Activated T-helper 2 cell treated with anti-CD3 and anti-CD28 coated beads, Interferon-gamma antibody, Interleukin-2, Interleukin-4, amounts not matched to agents 10 μg/mL and 5 μg/mL and 100 μg/mL, durations not matched to agents 14 hours and 24 hours and 36 hours (primary cell): ENCODE measurements around the gene GPR15LG. TPM values are rescaled to one million over a fixed set of nuclear protein-coding genes. Genes with fewer than 3 reads are reported as not detected.

Experiments
- total RNA-seq: library from RNA; stranded (reverse); gene quantifications from 2 replicates; pipeline ENCODE4 v1.2.3, GENCODE V29; 2022

The GPR15LG gene
- total RNA-seq, 1 donor from 2014 or later: not detected

Other genes with a start within 250 kb of the GPR15LG start
- gene GHITM, start 34.3 kb upstream of the GPR15LG start, total RNA-seq: 141 TPM in 2 replicates
- 0.32 and 0.34 TPM in 2 replicates for gene CDHR1, start 20.7 kb downstream of the GPR15LG start, total RNA-seq
- not detected in 2 replicates for gene LRIT2, start 51.7 kb downstream of the GPR15LG start, total RNA-seq
- gene LRIT1, start 67.7 kb downstream of the GPR15LG start, total RNA-seq: not detected in 2 replicates
- not detected in 2 replicates for gene RGR, start 71.3 kb downstream of the GPR15LG start, total RNA-seq
- gene CCSER2, start 154.8 kb downstream of the GPR15LG start, total RNA-seq: 36.4 and 41.4 TPM in 2 replicates